Liver (tissue), 9 donors: ENCODE results near the gene HCRT. TPM values are rescaled to one million over a fixed set of nuclear protein-coding genes. Genes with fewer than 3 reads are reported as not detected.

Experiments
- DNase-seq: peaks from one replicate; pipeline ENCODE4 v3.0.0-alpha.2; 2017; ENCODE audit warnings: low spot score
- H3K27ac ChIP-seq, 2 donors: one replicate each; pipeline ENCODE4 v1.7.0; 2013; ENCODE audit warnings: inconsistent platforms in 2 of 2, low read length in 2 of 2, control low read depth in 1 of 2, low read depth in 1 of 2, mild to moderate bottlenecking in 1 of 2
- H3K27me3 ChIP-seq, 4 donors: one replicate each; pipeline versions ENCODE4 v1.6.1 to v1.7.0; 2013; ENCODE audit warnings: low read length in 3 of 4, inconsistent platforms in 1 of 4, mild to moderate bottlenecking in 1 of 4, moderate library complexity in 1 of 4; ENCODE audit not compliant: control insufficient read depth in 4 of 4, insufficient read depth in 4 of 4
- H3K36me3 ChIP-seq, 4 donors: one replicate each; pipeline versions ENCODE4 v1.6.1 to v1.7.0; 2013; ENCODE audit warnings: low read length in 3 of 4, mild to moderate bottlenecking in 3 of 4, low read depth in 1 of 4, moderate library complexity in 1 of 4; ENCODE audit not compliant: control insufficient read depth in 4 of 4, insufficient read depth in 3 of 4
- H3K4me1 ChIP-seq, 4 donors: one replicate each; pipeline versions ENCODE4 v1.6.1 to v1.7.0; 2013; ENCODE audit warnings: low read length in 3 of 4, mild to moderate bottlenecking in 3 of 4, moderate library complexity in 1 of 4; ENCODE audit not compliant: control insufficient read depth in 4 of 4, insufficient read depth in 4 of 4
- H3K4me3 ChIP-seq, 3 donors: one replicate each; pipeline versions ENCODE4 v1.6.1 to v1.7.0; 2013; ENCODE audit warnings: low read length in 3 of 3, control low read depth in 1 of 3, low read depth in 1 of 3, mild to moderate bottlenecking in 1 of 3
- H3K9ac ChIP-seq, 2 donors: one replicate each; pipeline ENCODE4 v1.7.0; 2013; ENCODE audit warnings: low read length in 2 of 2, mild to moderate bottlenecking in 2 of 2, moderate library complexity in 2 of 2, control low read depth in 1 of 2, low read depth in 1 of 2
- H3K9me3 ChIP-seq, 4 donors: one replicate each; pipeline versions ENCODE4 v1.6.1 to v1.7.0; 2013; ENCODE audit warnings: low read length in 3 of 4; ENCODE audit not compliant: control insufficient read depth in 4 of 4
- ATF3 ChIP-seq: IDR thresholded peaks from 2 replicates; pipeline ENCODE4 v1.6.1; 2016; ENCODE audit warnings: antibody characterized with exemption
- CTCF ChIP-seq: fragments of 150-350 bp; IDR thresholded peaks from 2 replicates; pipeline ENCODE4 v1.5.1; 2017; ENCODE audit warnings: improper control_type of control experiment, low read depth, low read length; ENCODE audit not compliant: missing input control
- EGR1 ChIP-seq, 2 donors: IDR thresholded peaks; 2 replicates each; pipeline ENCODE4 v1.6.1; 2016 to 2018; ENCODE audit warnings: antibody characterized with exemption in 2 of 2, low read depth in 2 of 2
- FOXA1 ChIP-seq: IDR thresholded peaks from 2 replicates; pipeline ENCODE4 v1.6.1; 2016; ENCODE audit warnings: antibody characterized with exemption
- FOXA2 ChIP-seq: IDR thresholded peaks from 2 replicates; pipeline ENCODE4 v1.6.1; 2016; ENCODE audit warnings: antibody characterized with exemption
- GABPA ChIP-seq, 2 donors: IDR thresholded peaks in 1 of 2; conservative IDR thresholded peaks in 1 of 2; 2 replicates each; pipeline ENCODE4 v1.6.1; 2016; ENCODE audit warnings: antibody characterized with exemption in 2 of 2, mild to moderate bottlenecking in 1 of 2, moderate library complexity in 1 of 2
- HNF4A ChIP-seq, 2 donors: conservative IDR thresholded peaks; 2 replicates each; pipeline ENCODE4 v1.6.1; 2016; ENCODE audit warnings: antibody characterized with exemption in 2 of 2, mild to moderate bottlenecking in 2 of 2
- HNF4G ChIP-seq: IDR thresholded peaks from 2 replicates; pipeline ENCODE4 v1.6.1; 2016; ENCODE audit warnings: antibody characterized with exemption
- JUND ChIP-seq, 2 donors: IDR thresholded peaks; 2 replicates each; pipeline ENCODE4 v1.6.1; 2016; ENCODE audit warnings: antibody characterized with exemption in 2 of 2
- MAX ChIP-seq: IDR thresholded peaks from 2 replicates; pipeline ENCODE4 v1.6.1; 2016; ENCODE audit warnings: antibody characterized with exemption
- NR2F2 ChIP-seq: IDR thresholded peaks from 2 replicates; pipeline ENCODE4 v1.6.1; 2016; ENCODE audit warnings: antibody characterized with exemption
- RAD21 ChIP-seq, 2 donors: IDR thresholded peaks; 2 replicates each; pipeline ENCODE4 v1.6.1; 2016; ENCODE audit warnings: antibody characterized with exemption in 2 of 2, mild to moderate bottlenecking in 2 of 2
- REST ChIP-seq: IDR thresholded peaks from 2 replicates; pipeline ENCODE4 v1.6.1; 2016; ENCODE audit warnings: antibody characterized with exemption, mild to moderate bottlenecking
- RXRA ChIP-seq, 2 donors: IDR thresholded peaks; 2 replicates each; pipeline ENCODE4 v1.6.1; 2017 to 2018; ENCODE audit warnings: antibody characterized with exemption in 2 of 2, mild to moderate bottlenecking in 1 of 2
- SP1 ChIP-seq: IDR thresholded peaks from 2 replicates; pipeline ENCODE4 v1.6.1; 2018; ENCODE audit warnings: antibody characterized with exemption, mild to moderate bottlenecking
- TAF1 ChIP-seq: conservative IDR thresholded peaks from 2 replicates; pipeline ENCODE4 v1.6.1; 2016; ENCODE audit warnings: antibody characterized with exemption, mild to moderate bottlenecking
- YY1 ChIP-seq: IDR thresholded peaks from 2 replicates; pipeline ENCODE4 v1.6.1; 2016; ENCODE audit warnings: antibody characterized with exemption, mild to moderate bottlenecking
- ZBTB33 ChIP-seq: IDR thresholded peaks from 2 replicates; pipeline ENCODE4 v1.6.1; 2016; ENCODE audit warnings: antibody characterized with exemption
- WGBS: extraction: QIAGEN DNeasy Blood & Tissue Kit; methylation state at CpG from one replicate; pipeline ENCODE4 v1.1.7; 2013; 5-methylcytosine and 5-hydroxymethylcytosine counted together
- polyA plus RNA-seq, 2 donors: library from polyadenylated mRNA; stranded (reverse) in 1 of 2; unstranded in 1 of 2; fragments of 200-250 nt in 1 of 2; fragments of >200 nt in 1 of 2; fragmentation: Nextera tagmentation in 1 of 2; extraction: Ambion mirVana in 1 of 2; gene quantifications; one replicate each; pipeline versions ENCODE4 v1.2.1 to v1.2.3, GENCODE V29; 2013 to 2015
- total RNA-seq, 2 donors: library from RNA; depleted of rRNA; stranded (reverse); fragments of >200 nt; gene quantifications; one replicate each; pipeline ENCODE4 v1.2.3, GENCODE V29; 2014
- donor health status: healthy.
- donor health status: healthy.
- donor health status: healthy.
- donor health status: healthy.
- donor health status: healthy.

The HCRT gene
- total and polyA plus RNA-seq, 4 donors: not detected

- Histone ChIP-seq H3K36me3 (peaks cover 4 to 31% (median 11%) of the 10 kb centered on the region in 4 donors), H3K27me3 (no peaks in the 10 kb centered on the region), H3K4me3 (no peak overlapping the region), H3K4me1 (peaks cover 9 to 16% (median 13%) of the 10 kb centered on the region in 4 donors), H3K27ac (no peak overlapping the region), H3K9me3 (no peaks in the 10 kb centered on the region), H3K9ac (no peak overlapping the region)
- TF ChIP-seq REST: no peak
- no peak for TF ChIP-seq RAD21 (IDR thresholded peaks at IDR 0.05)
- no peak for TF ChIP-seq FOXA2
- no peak for TF ChIP-seq YY1
- TF ChIP-seq TAF1: no peak
- TF ChIP-seq EGR1 (IDR thresholded peaks at IDR 0.05; ENCODE audit: low read depth in 2 of 2): no peak
- no peak for TF ChIP-seq ZBTB33
- TF ChIP-seq GABPA (IDR thresholded peaks at IDR 0.05 in 1 of 2, conservative IDR thresholded peaks at IDR 0.05 in 1 of 2): no peak
- no peak for TF ChIP-seq FOXA1
- no peak for TF ChIP-seq JUND (IDR thresholded peaks at IDR 0.05)
- no peak for TF ChIP-seq NR2F2
- no peak for TF ChIP-seq HNF4G
- no peak for TF ChIP-seq ATF3
- TF ChIP-seq HNF4A (conservative IDR thresholded peaks at IDR 0.05): no peak
- no peak for TF ChIP-seq SP1
- no peak for TF ChIP-seq RXRA (IDR thresholded peaks at IDR 0.05)
- no peak for TF ChIP-seq CTCF
- no peak for TF ChIP-seq MAX
- no peak for DNase-seq
- 93% methylated on average over 2 of the region's 2 CpGs for WGBS
Observed at GRCh38 chr17:42203354-42203753, 18.1 kb upstream of the HCRT start.
